PFSK-1 (cell line): ENCODE measurements around the gene ZNF492. TPM values are rescaled to one million over a fixed set of nuclear protein-coding genes. Genes with fewer than 3 reads are reported as not detected.
"Not testable (repeated sequence)": the region's sequence is repeated elsewhere in the genome, so short reads cannot be mapped to it uniquely, and the experiment has no call there.

Experiments used
- FOXP2 ChIP-seq: optimal IDR thresholded peaks from 2 replicates; pipeline ENCODE3; 2011; ENCODE audit warnings: borderline replicate concordance, control low read depth, inconsistent platforms; ENCODE audit not compliant: insufficient read depth; ENCODE audit errors: extremely low read length, extremely low read depth
- POLR2AphosphoS5 ChIP-seq: IDR thresholded peaks from 2 replicates; pipeline ENCODE4 v1.6.1; 2012; ENCODE audit warnings: low read depth, mild to moderate bottlenecking, control low read depth, low read length, moderate library complexity
- SIN3A ChIP-seq: IDR thresholded peaks from 2 replicates; pipeline ENCODE4 v1.6.1; 2012; ENCODE audit warnings: mild to moderate bottlenecking, low read length, moderate library complexity, borderline replicate concordance; ENCODE audit not compliant: insufficient read depth
- TAF1 ChIP-seq: IDR thresholded peaks from 2 replicates; pipeline ENCODE4 v1.6.1; 2012; ENCODE audit warnings: low read length, control low read depth, borderline replicate concordance; ENCODE audit not compliant: insufficient read depth
- polyA plus RNA-seq: library from polyadenylated mRNA; unstranded; fragments of >200 nt; gene quantifications from one replicate; pipeline ENCODE4 v1.2.1, GENCODE V29; 2012; ENCODE audit warnings: low read depth, missing spikeins; ENCODE audit not compliant: insufficient read length
- TF ChIP-seq, protein P1 (sequence below), 2 experiments: IDR thresholded peaks; 2 replicates each; pipeline versions ENCODE4 v1.6.1 to v1.8.0; 2011 to 2012; ENCODE audit warnings: low read depth in 2 of 2, low read length in 2 of 2, control low read depth in 1 of 2, inconsistent platforms in 1 of 2, mild to moderate bottlenecking in 1 of 2, moderate library complexity in 1 of 2; ENCODE audit not compliant: insufficient read depth in 1 of 2

The ZNF492 gene
- polyA plus RNA-seq, result 0.06 TPM

- not testable (repeated sequence) for TF ChIP-seq POLR2AphosphoS5, FOXP2
- TF ChIP-seq, protein P1, sequence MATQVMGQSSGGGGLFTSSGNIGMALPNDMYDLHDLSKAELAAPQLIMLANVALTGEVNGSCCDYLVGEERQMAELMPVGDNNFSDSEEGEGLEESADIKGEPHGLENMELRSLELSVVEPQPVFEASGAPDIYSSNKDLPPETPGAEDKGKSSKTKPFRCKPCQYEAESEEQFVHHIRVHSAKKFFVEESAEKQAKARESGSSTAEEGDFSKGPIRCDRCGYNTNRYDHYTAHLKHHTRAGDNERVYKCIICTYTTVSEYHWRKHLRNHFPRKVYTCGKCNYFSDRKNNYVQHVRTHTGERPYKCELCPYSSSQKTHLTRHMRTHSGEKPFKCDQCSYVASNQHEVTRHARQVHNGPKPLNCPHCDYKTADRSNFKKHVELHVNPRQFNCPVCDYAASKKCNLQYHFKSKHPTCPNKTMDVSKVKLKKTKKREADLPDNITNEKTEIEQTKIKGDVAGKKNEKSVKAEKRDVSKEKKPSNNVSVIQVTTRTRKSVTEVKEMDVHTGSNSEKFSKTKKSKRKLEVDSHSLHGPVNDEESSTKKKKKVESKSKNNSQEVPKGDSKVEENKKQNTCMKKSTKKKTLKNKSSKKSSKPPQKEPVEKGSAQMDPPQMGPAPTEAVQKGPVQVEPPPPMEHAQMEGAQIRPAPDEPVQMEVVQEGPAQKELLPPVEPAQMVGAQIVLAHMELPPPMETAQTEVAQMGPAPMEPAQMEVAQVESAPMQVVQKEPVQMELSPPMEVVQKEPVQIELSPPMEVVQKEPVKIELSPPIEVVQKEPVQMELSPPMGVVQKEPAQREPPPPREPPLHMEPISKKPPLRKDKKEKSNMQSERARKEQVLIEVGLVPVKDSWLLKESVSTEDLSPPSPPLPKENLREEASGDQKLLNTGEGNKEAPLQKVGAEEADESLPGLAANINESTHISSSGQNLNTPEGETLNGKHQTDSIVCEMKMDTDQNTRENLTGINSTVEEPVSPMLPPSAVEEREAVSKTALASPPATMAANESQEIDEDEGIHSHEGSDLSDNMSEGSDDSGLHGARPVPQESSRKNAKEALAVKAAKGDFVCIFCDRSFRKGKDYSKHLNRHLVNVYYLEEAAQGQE (IDR thresholded peaks at IDR 0.05; ENCODE audit: insufficient read depth in 1 of 2, low read depth in 2 of 2, low read length in 2 of 2), result not testable (repeated sequence)
Observed at GRCh38 chr19:22633706-22634449, at the start of gene ZNF492. Gene ZNF492 (plus strand): TSS chr19:22634324. CDS start chr19:22653400, 19,076 bp downstream.

- TF ChIP-seq FOXP2 (no peak), SIN3A (no peak), TAF1 (no peak)
- TF ChIP-seq, protein P1 (IDR thresholded peaks at IDR 0.05; ENCODE audit: insufficient read depth in 1 of 2, low read depth in 2 of 2, low read length in 2 of 2), result no peak
Observed at GRCh38 chr19:22595422-22595821, 38.7 kb upstream of the ZNF492 start.

- TF ChIP-seq SIN3A (no peak), POLR2AphosphoS5 (no peak), TAF1 (no peak), FOXP2 (no peak)
- TF ChIP-seq, protein P1 (IDR thresholded peaks at IDR 0.05; ENCODE audit: insufficient read depth in 1 of 2, low read depth in 2 of 2, low read length in 2 of 2), result no peak
Observed at GRCh38 chr19:22595918-22596341, 38.2 kb upstream of the ZNF492 start.

- TF ChIP-seq POLR2AphosphoS5, result no peak
- no peak for TF ChIP-seq FOXP2
- TF ChIP-seq SIN3A, result no peak
- TF ChIP-seq TAF1, result no peak
- TF ChIP-seq, protein P1 (IDR thresholded peaks at IDR 0.05; ENCODE audit: insufficient read depth in 1 of 2, low read depth in 2 of 2, low read length in 2 of 2), result no peak
Observed at GRCh38 chr19:22600690-22601648, 33.2 kb upstream of the ZNF492 start.
